Nephron progenitor cell (in vitro differentiated cells): ENCODE data around the gene CD164.

Source experiments
- DNase-seq: peaks from one replicate; pipeline ENCODE4 v3.0.0; 2021
- H3K27ac Mint-ChIP-seq: 2 replicates; pipeline ENCODE4 v1.8.0; 2021; ENCODE audit warnings: mild to moderate bottlenecking, moderate library complexity, mixed read lengths
- H3K27me3 Mint-ChIP-seq: 2 replicates; pipeline ENCODE4 v1.8.0; 2021; ENCODE audit warnings: mild to moderate bottlenecking, low read depth, mixed read lengths; ENCODE audit not compliant: poor library complexity
- H3K36me3 Mint-ChIP-seq: 2 replicates; pipeline ENCODE4 v1.8.0; 2021; ENCODE audit warnings: low read depth, mixed read lengths
- H3K4me1 Mint-ChIP-seq: 2 replicates; pipeline ENCODE4 v1.8.0; 2021; ENCODE audit warnings: mixed read lengths
- H3K4me3 Mint-ChIP-seq: 2 replicates; pipeline ENCODE4 v1.8.0; 2021; ENCODE audit warnings: mild to moderate bottlenecking, moderate library complexity, mixed read lengths
- H3K9me3 Mint-ChIP-seq: 2 replicates; pipeline ENCODE4 v1.8.0; 2021; ENCODE audit warnings: mild to moderate bottlenecking, moderate library complexity, mixed read lengths
- TF ChIP-seq, protein P1 (sequence below): fragments of 200-600 bp; sonication (generic); IDR thresholded peaks from 2 replicates; pipeline ENCODE4 v1.5.0; 2021; ENCODE audit warnings: antibody characterized with exemption

The CD164 gene

DNA sequence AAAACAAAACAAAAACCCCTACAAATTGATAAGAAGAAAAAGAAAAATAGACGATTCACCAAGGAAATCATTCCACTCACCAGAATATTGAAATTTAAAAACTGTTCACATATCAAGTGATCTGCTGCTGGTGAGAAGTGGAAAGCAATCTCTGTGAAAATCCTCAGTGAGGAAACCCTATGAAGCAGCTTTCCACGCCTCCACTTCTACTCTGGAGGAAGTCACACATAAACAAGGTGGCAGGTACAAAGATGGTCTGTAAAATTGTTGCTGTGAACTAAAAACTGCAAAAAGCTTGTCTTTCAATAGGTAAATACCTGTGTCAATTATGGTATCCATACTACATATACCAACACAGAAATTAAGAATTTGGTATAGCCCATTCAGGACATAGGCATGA is 18.5 kb downstream of the CD164 start:
- TF ChIP-seq, protein P1, sequence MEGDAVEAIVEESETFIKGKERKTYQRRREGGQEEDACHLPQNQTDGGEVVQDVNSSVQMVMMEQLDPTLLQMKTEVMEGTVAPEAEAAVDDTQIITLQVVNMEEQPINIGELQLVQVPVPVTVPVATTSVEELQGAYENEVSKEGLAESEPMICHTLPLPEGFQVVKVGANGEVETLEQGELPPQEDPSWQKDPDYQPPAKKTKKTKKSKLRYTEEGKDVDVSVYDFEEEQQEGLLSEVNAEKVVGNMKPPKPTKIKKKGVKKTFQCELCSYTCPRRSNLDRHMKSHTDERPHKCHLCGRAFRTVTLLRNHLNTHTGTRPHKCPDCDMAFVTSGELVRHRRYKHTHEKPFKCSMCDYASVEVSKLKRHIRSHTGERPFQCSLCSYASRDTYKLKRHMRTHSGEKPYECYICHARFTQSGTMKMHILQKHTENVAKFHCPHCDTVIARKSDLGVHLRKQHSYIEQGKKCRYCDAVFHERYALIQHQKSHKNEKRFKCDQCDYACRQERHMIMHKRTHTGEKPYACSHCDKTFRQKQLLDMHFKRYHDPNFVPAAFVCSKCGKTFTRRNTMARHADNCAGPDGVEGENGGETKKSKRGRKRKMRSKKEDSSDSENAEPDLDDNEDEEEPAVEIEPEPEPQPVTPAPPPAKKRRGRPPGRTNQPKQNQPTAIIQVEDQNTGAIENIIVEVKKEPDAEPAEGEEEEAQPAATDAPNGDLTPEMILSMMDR, result no peak
- H3K36me3 Mint-ChIP-seq, result peaks cover 90% of the 10 kb centered on the region
- peaks cover 48% of the 10 kb centered on the region for H3K9me3 Mint-ChIP-seq

DNA sequence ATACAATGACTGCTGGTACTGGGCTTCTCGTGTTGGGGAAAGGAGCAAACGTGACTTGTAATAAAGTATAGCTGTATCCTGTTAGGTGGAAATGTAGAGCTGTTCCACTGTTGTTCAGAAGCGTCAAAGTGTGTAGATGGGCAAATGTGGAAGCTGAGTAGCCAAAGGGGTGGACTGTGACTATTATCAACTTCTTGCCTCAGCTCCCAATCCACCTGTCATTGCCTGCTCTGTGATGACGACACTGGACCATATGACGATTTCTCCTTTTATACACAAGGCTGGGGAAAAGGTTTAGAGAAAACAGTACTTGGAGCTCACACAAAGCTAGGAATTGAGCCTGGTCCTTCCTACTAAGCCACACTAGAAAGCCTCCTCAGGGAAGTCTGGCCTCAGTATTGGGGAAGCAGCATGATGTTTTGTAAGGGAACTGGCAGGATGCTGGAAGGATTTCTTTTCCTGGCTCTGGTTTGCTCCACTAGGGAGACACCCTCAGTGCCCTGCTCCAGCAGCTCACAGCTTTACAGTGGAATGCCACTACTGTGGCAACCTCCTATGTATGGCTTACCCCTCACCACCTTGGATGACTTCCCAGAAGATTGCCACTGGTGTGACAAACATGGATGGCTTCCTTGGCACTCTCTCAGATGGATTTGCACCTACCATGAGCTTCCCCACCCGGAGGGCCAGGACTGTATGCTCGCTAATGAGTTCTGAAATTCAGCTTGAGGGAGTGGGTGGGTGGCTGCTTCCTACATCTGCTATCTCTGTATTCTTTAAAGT is 20.0 kb downstream of the CD164 start:
- no peak for DNase-seq
- Mint-ChIP-seq H3K4me1 (no peaks in the 10 kb centered on the region), H3K27me3 (peaks cover 3% of the 10 kb centered on the region), H3K27ac (no peak overlapping the region), H3K9me3 (peaks cover 55% of the 10 kb centered on the region), H3K36me3 (peaks cover 98% of the 10 kb centered on the region), H3K4me3 (no peak overlapping the region)
- TF ChIP-seq, protein P1, result no peak

More for the DNA sequence above, 18.5 kb downstream of the CD164 start:
- Mint-ChIP-seq H3K4me1 (no peaks in the 10 kb centered on the region), H3K4me3 (no peak overlapping the region), H3K27ac (no peak overlapping the region), H3K27me3 (peaks cover 3% of the 10 kb centered on the region)
- DNase-seq, result no peak

DNA sequence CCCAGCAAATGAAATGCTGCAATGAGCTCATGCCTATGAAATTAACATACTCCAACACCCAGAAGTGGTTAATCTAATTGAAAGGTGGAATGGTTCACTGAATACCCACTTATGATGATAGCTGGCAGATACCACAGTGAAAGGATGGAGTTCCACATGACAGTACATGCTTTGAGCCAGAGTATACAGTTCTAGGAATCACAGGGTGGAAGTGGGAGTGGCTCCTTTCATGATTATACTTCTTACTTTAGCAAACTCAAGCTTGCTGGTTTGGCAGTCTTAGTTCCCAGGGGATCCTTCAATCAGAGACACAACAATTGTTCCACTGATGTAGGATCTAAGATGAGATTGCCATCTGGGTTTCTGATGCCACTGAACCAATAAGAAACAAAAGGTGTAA is 21.5 kb downstream of the CD164 start:
- peaks cover 3% of the 10 kb centered on the region for H3K27me3 Mint-ChIP-seq
- no peak for DNase-seq
- no peaks in the 10 kb centered on the region for H3K4me1 Mint-ChIP-seq
- no peak overlapping the region for H3K27ac Mint-ChIP-seq
- H3K4me3 Mint-ChIP-seq, result no peak overlapping the region
- H3K36me3 Mint-ChIP-seq, result peaks cover 98% of the 10 kb centered on the region
- TF ChIP-seq, protein P1, result no peak
- peaks cover 67% of the 10 kb centered on the region for H3K9me3 Mint-ChIP-seq

- Mint-ChIP-seq H3K9me3 (peaks cover 67% of the 10 kb centered on the region), H3K36me3 (peaks cover 99% of the 10 kb centered on the region), H3K4me1 (no peaks in the 10 kb centered on the region), H3K27ac (no peak overlapping the region), H3K27me3 (peaks cover 3% of the 10 kb centered on the region), H3K4me3 (no peak overlapping the region)
- TF ChIP-seq, protein P1, result no peak
- DNase-seq, result no peak
Observed at GRCh38 chr6:109360281-109360680, 22.0 kb downstream of the CD164 start.

DNA sequence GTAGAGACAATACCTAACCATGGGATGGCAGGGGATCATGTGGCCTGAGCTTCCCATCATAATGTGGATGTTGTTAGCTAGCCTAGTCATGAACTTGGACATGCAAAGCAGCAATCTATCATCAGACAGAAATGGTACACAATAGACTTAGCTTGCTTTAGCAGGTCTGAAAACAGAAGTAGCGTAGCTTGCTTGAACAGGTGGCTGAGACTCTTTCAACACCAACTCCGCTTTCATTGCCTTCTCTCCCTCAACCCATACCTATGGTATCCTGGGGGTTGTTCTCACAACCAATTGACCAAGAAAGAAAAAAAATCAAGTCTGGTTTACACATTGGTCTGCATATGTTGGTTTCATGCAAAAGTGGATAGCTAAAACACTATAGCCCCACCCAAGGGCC is 23.0 kb downstream of the CD164 start:
- H3K4me3 Mint-ChIP-seq, result no peak overlapping the region
- H3K27ac Mint-ChIP-seq, result no peak overlapping the region
- H3K36me3 Mint-ChIP-seq, result peaks cover 96% of the 10 kb centered on the region
- DNase-seq, result no peak
- TF ChIP-seq, protein P1, result no peak
- H3K4me1 Mint-ChIP-seq, result no peaks in the 10 kb centered on the region
- peaks cover 59% of the 10 kb centered on the region for H3K9me3 Mint-ChIP-seq
- H3K27me3 Mint-ChIP-seq, result peaks cover 3% of the 10 kb centered on the region

- H3K27me3 Mint-ChIP-seq, result peaks cover 3% of the 10 kb centered on the region
- no peak overlapping the region for H3K4me3 Mint-ChIP-seq
- no peaks in the 10 kb centered on the region for H3K4me1 Mint-ChIP-seq
- no peak overlapping the region for H3K27ac Mint-ChIP-seq
- TF ChIP-seq, protein P1, result no peak
- H3K36me3 Mint-ChIP-seq, result peaks cover 96% of the 10 kb centered on the region
- peaks cover 49% of the 10 kb centered on the region for H3K9me3 Mint-ChIP-seq
- no peak for DNase-seq
Observed at GRCh38 chr6:109358204-109358603, 24.1 kb downstream of the CD164 start.
